Neural progenitor cell (in vitro differentiated cells): ENCODE results near the gene ENAH.

Source experiments
- CTCF ChIP-seq: fragments of 200-600 bp; sonication (generic); IDR thresholded peaks from 2 replicates; pipeline ENCODE4 v1.5.1; 2017; ENCODE audit warnings: antibody characterized with exemption, mild to moderate bottlenecking
- EZH2 ChIP-seq: fragments of 200-600 bp; sonication (generic); IDR thresholded peaks from 2 replicates; pipeline ENCODE4 v1.6.1; 2017; ENCODE audit warnings: antibody characterized with exemption, mild to moderate bottlenecking, moderate library complexity

- TF ChIP-seq CTCF (no peak), EZH2 (no peak)
Observed at GRCh38 chr1:225572422-225572821, 80.5 kb downstream of the ENAH start.
